HepG2 (cell line): ENCODE measurements around the gene ANTXRL.

Experiments
- EZH2 ChIP-seq: conservative IDR thresholded peaks from 2 replicates; pipeline ENCODE4 v1.6.1; 2012; ENCODE audit warnings: mild to moderate bottlenecking, low read depth, low read length, moderate library complexity
- KDM1A ChIP-seq: IDR thresholded peaks from 2 replicates; pipeline ENCODE4 v1.6.1; 2016; ENCODE audit warnings: missing compliant biosample characterization
- POLR2AphosphoS5 ChIP-seq: IDR thresholded peaks from 2 replicates; pipeline ENCODE4 v1.6.1; 2012; ENCODE audit warnings: low read depth, low read length
- ZBTB7B ChIP-seq: sonication (generic); formaldehyde crosslinking; IDR thresholded peaks from 2 replicates; pipeline ENCODE4 v1.4.0; 2020; ENCODE audit warnings: missing genetic modification reagents
- ZFP41 ChIP-seq: sonication (generic); formaldehyde crosslinking; IDR thresholded peaks from 2 replicates; pipeline ENCODE4 v1.4.0; 2020; ENCODE audit warnings: mild to moderate bottlenecking, missing genetic modification reagents, borderline replicate concordance
- ZNF580 ChIP-seq: IDR thresholded peaks from 2 replicates; pipeline ENCODE4 v1.6.1; 2016; ENCODE audit warnings: low read depth, borderline replicate concordance

DNA sequence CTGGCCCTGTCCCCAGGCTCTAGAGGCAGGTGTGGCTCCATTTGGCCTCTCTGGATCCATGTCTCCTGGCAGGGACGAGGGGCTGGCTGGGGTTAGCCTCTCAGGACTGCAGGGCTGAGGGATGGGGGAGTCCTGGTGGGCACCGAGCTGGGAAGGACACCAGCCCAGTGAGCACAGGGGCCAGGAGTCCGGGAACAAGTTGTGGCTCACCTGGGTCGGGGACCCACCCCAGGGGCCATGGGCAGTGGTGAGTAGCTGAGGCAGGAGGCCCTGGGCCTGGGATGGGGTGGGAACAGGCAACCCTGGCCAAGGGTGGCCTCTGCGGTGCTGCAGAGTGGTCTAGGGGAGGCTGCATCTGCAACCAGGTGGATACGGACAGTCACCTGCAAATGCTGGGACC, 24.1 kb downstream of the ANTXRL start:
- no peak for TF ChIP-seq KDM1A (CRISPR knock-in tag)
- TF ChIP-seq EZH2: no peak
- no peak for TF ChIP-seq POLR2AphosphoS5
- no peak for TF ChIP-seq ZBTB7B
- no peak for TF ChIP-seq ZNF580 (CRISPR knock-in tag)
- no peak for TF ChIP-seq ZFP41 (CRISPR knock-in tag)
